Caco-2 (cell line): ENCODE results near the gene PRCP. TPM values are rescaled to one million over a fixed set of nuclear protein-coding genes. Genes with fewer than 3 reads are reported as not detected.

Source experiments
- BruUV-seq: library from RNA; stranded (reverse); fragments of 400-500 nt; replicated peaks from 2 replicates; lab custom pipeline; 2021; lab: Mats Ljungman, UMichigan
- CTCF ChIA-PET: fragments of 300-600 bp; sonication (Branson Sonifier 250); formaldehyde crosslinking; loops from one replicate; lab custom pipeline; 2022; ENCODE audit warnings: antibody characterized with exemption; lab: Charles Lee
- POLR2A ChIA-PET: fragments of 300-600 bp; sonication (Branson Sonifier 250); formaldehyde crosslinking; loops from one replicate; lab custom pipeline; 2022; ENCODE audit warnings: antibody characterized with exemption; lab: Charles Lee
- DNase-seq, 2 experiments: peaks; one replicate each; pipeline versions ENCODE4 v3.0.0 to v3.0.0-alpha.2; 2020 to 2022
- H3K27me3 ChIP-seq: replicated peaks from 2 replicates; pipeline ENCODE4 v1.6.0; 2011; ENCODE audit warnings: low read length; ENCODE audit not compliant: control insufficient read depth, insufficient read depth
- H3K36me3 ChIP-seq: 2 replicates; pipeline ENCODE4 v1.5.1; 2011; ENCODE audit warnings: low read length; ENCODE audit not compliant: control insufficient read depth, insufficient read depth
- H3K4me1 ChIP-seq: fragments of 250-450 bp; sonication (Bioruptor Pico); 2 replicates; pipeline ENCODE4 v1.5.1; 2020; ENCODE audit warnings: mild to moderate bottlenecking
- H3K4me3 ChIP-seq: 2 replicates; pipeline ENCODE4 v1.5.1; 2011; ENCODE audit warnings: low read depth, mild to moderate bottlenecking, control low read depth, low read length
- H3K9me3 ChIP-seq: fragments of 250-450 bp; sonication (Bioruptor Pico); 2 replicates; pipeline ENCODE4 v1.5.1; 2020; ENCODE audit warnings: mild to moderate bottlenecking, moderate library complexity
- H3K27ac Mint-ChIP-seq: one replicate; pipeline ENCODE4 v1.8.0; 2022; ENCODE audit warnings: mixed read lengths; ENCODE audit not compliant: unreplicated experiment
- H3K27me3 Mint-ChIP-seq: one replicate; pipeline ENCODE4 v1.8.0; 2022; ENCODE audit warnings: mixed read lengths; ENCODE audit not compliant: insufficient read depth, unreplicated experiment
- H3K36me3 Mint-ChIP-seq: one replicate; pipeline ENCODE4 v1.8.0; 2022; ENCODE audit warnings: mild to moderate bottlenecking, mixed read lengths; ENCODE audit not compliant: insufficient read depth, unreplicated experiment
- H3K4me1 Mint-ChIP-seq: one replicate; pipeline ENCODE4 v1.8.0; 2022; ENCODE audit warnings: low read depth, mixed read lengths; ENCODE audit not compliant: unreplicated experiment
- H3K4me3 Mint-ChIP-seq: one replicate; pipeline ENCODE4 v1.8.0; 2022; ENCODE audit warnings: mild to moderate bottlenecking, moderate library complexity, mixed read lengths; ENCODE audit not compliant: unreplicated experiment
- H3K9me3 Mint-ChIP-seq: one replicate; pipeline ENCODE4 v1.8.0; 2022; ENCODE audit warnings: mixed read lengths; ENCODE audit not compliant: unreplicated experiment
- CTCF ChIP-seq, 2 experiments: fragments of 200-600 bp in 1 of 2; IDR thresholded peaks; 1 replicate in 1 of 2; 2 replicates in 1 of 2; pipeline versions ENCODE4 v1.5.1 to v1.8.0; 2011 to 2022; ENCODE audit warnings: antibody characterized with exemption in 1 of 2, control low read depth in 1 of 2, inconsistent platforms in 1 of 2, low read depth in 1 of 2, low read length in 1 of 2, mild to moderate bottlenecking in 1 of 2, moderate library complexity in 1 of 2; ENCODE audit not compliant: insufficient read depth in 1 of 2, severe bottlenecking in 1 of 2, unreplicated experiment in 1 of 2
- intact Hi-C: fragments of 100-400 bp; cut with micrococcal nuclease; formaldehyde crosslinking; loops from one replicate; pipeline ENCODE4 v1.10.0; 2022; ENCODE audit not compliant: unreplicated experiment
- total RNA-seq: library from RNA; stranded (reverse); gene quantifications from 2 replicates; pipeline ENCODE4 v1.2.3, GENCODE V29; 2022

The PRCP gene
- total RNA-seq, 1 experiment from 2014 or later = 107 TPM

DNA sequence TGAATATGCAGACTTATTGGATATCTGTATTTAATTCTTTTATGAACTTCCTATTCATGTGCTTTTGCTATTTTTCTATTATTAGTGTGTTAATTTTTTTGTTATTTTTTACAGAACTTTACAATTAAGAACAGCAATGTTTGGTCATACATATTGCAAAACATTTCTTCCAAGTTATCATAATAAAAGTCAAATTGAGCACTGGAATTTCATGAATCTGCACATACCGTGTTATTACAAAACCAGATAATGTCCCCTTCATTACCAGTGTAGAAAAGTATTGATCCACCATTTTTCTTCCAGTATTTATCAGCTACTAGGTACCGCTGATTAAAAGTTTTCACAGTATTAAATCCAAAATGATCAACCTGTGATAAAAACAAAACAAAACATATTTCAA, 40.5 kb downstream of the PRCP start:
- no peak for DNase-seq
- no peaks in the 10 kb centered on the region for H3K27me3 Mint-ChIP-seq
- no peak overlapping the region for H3K27ac Mint-ChIP-seq
- peaks cover 5% of the 10 kb centered on the region for H3K4me1 Mint-ChIP-seq
- no peaks in the 10 kb centered on the region for H3K36me3 Mint-ChIP-seq
- no peak overlapping the region for H3K4me3 Mint-ChIP-seq
- Histone ChIP-seq H3K4me3 (no peak overlapping the region), H3K4me1 (peaks cover 10% of the 10 kb centered on the region), H3K36me3 (no peaks in the 10 kb centered on the region; the same call in 1 of the 2 replicates), H3K27me3 (no peaks in the 10 kb centered on the region), H3K9me3 (no peaks in the 10 kb centered on the region)
- ChIA-PET CTCF (no interaction called here), POLR2A (no interaction called here)
- no TSS peak for BruUV-seq
- intact Hi-C loops = no loop called here
- TF ChIP-seq CTCF (IDR thresholded peaks at IDR 0.05; ENCODE audit: insufficient read depth in 1 of 2, low read depth in 1 of 2, low read length in 1 of 2, severe bottlenecking in 1 of 2, unreplicated experiment in 1 of 2) = no peak
- no peaks in the 10 kb centered on the region for H3K9me3 Mint-ChIP-seq

GRCh38 chr11:82858556-82859091, 41.6 kb downstream of the PRCP start:
- Mint-ChIP-seq H3K27ac (no peak overlapping the region), H3K9me3 (no peaks in the 10 kb centered on the region), H3K4me3 (no peak overlapping the region), H3K36me3 (no peaks in the 10 kb centered on the region), H3K4me1 (peaks cover 5% of the 10 kb centered on the region), H3K27me3 (no peaks in the 10 kb centered on the region)
- ChIA-PET CTCF (no interaction called here), POLR2A (no interaction called here)
- no peaks in the 10 kb centered on the region; the same call in 1 of the 2 replicates for H3K36me3 ChIP-seq
- DNase-seq = no peak
- no peaks in the 10 kb centered on the region for H3K9me3 ChIP-seq
- TF ChIP-seq CTCF (IDR thresholded peaks at IDR 0.05; ENCODE audit: insufficient read depth in 1 of 2, low read depth in 1 of 2, low read length in 1 of 2, severe bottlenecking in 1 of 2, unreplicated experiment in 1 of 2) = no peak
- peaks cover 10% of the 10 kb centered on the region for H3K4me1 ChIP-seq
- H3K27me3 ChIP-seq = no peaks in the 10 kb centered on the region
- intact Hi-C loops = no loop called here
- H3K4me3 ChIP-seq = no peak overlapping the region
- BruUV-seq = no TSS peak

DNA sequence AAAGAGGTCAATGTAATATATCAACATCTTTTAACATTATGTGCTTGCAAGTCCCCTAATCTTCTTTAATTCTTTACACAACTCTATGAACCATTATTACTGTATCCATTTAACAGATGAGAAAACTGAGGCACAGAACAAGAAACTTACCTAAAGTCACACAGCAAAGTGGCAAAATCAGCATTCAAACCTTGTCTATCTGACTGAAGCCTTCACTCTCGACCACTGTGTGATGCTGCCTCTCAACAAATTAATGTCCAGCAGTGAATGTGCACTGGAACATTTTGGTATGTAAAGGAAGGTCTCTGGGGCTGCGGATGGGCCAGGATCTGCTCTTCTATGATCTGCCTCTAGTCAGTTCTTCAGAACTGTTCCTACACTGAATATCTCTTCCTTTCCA, 42.1 kb downstream of the PRCP start:
- no peak overlapping the region for H3K4me3 ChIP-seq
- no peaks in the 10 kb centered on the region for H3K27me3 ChIP-seq
- Mint-ChIP-seq H3K36me3 (no peaks in the 10 kb centered on the region), H3K4me1 (peaks cover 5% of the 10 kb centered on the region), H3K27ac (no peak overlapping the region), H3K9me3 (no peaks in the 10 kb centered on the region), H3K27me3 (no peaks in the 10 kb centered on the region), H3K4me3 (no peak overlapping the region)
- POLR2A ChIA-PET = no interaction called here
- peaks cover 10% of the 10 kb centered on the region for H3K4me1 ChIP-seq
- no peaks in the 10 kb centered on the region; the same call in 1 of the 2 replicates for H3K36me3 ChIP-seq
- CTCF ChIA-PET = no interaction called here
- no TSS peak for BruUV-seq
- no peak for TF ChIP-seq CTCF (IDR thresholded peaks at IDR 0.05; ENCODE audit: insufficient read depth in 1 of 2, low read depth in 1 of 2, low read length in 1 of 2, severe bottlenecking in 1 of 2, unreplicated experiment in 1 of 2)
- DNase-seq = no peak
- intact Hi-C loops = no loop called here
- H3K9me3 ChIP-seq = no peaks in the 10 kb centered on the region
